Activated CD8-positive, alpha-beta memory T cell treated with anti-CD3 and anti-CD28 coated beads, Interleukin-2, amount 50 U/mL, for 24 hours (primary cell): ENCODE measurements around the gene ACSF2.
"Not testable (repeated sequence)": the region's sequence is repeated elsewhere in the genome, so short reads cannot be mapped to it uniquely, and the experiment has no call there.

Experiments used
- DNase-seq: peaks from one replicate; pipeline ENCODE4 v3.0.0-alpha.2; 2020; ENCODE audit errors: extremely low read depth

Gene ACSF2, protein sequence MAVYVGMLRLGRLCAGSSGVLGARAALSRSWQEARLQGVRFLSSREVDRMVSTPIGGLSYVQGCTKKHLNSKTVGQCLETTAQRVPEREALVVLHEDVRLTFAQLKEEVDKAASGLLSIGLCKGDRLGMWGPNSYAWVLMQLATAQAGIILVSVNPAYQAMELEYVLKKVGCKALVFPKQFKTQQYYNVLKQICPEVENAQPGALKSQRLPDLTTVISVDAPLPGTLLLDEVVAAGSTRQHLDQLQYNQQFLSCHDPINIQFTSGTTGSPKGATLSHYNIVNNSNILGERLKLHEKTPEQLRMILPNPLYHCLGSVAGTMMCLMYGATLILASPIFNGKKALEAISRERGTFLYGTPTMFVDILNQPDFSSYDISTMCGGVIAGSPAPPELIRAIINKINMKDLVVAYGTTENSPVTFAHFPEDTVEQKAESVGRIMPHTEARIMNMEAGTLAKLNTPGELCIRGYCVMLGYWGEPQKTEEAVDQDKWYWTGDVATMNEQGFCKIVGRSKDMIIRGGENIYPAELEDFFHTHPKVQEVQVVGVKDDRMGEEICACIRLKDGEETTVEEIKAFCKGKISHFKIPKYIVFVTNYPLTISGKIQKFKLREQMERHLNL

GRCh38 chr17:50425682-50426471 is at the start of gene ACSF2:
Gene ACSF2 (plus strand): TSS chr17:50426218. CDS start chr17:50426262, 44 bp downstream.
- DNase-seq, result peak; percentile 18

- DNase-seq, result no peak
These were observed 46.5 kb upstream of the ACSF2 start for GRCh38 chr17:50379351-50380132.

GRCh38 chr17:50380369-50381259 is 45.4 kb upstream of the ACSF2 start:
- DNase-seq, result no peak

DNA sequence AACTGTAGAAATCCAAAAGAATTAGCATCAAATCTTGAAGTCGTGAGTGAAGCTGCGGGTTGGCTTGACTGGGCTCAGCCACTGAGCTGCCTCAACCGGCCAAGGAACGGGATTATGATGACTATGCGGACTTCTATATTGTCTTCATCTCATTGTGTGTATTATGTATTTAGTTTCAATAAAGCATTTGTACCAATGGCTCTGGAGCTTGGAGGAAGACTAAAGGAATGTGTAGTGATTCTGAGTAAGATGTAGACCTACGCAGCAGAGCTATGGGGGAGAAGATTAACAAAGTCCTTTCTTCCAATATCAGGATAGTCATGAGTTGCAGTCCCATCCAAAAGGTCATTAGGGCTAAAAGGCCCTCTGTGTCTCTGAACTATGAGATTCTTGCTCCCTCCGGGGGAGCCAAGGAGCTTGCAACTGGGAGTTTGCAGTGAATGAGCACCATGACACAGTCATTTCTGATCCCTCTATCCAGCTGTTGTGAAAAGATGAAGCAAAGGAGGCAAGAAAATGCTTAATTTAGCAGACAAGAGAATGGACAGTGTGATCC is 44.7 kb upstream of the ACSF2 start:
- no peak for DNase-seq

DNA sequence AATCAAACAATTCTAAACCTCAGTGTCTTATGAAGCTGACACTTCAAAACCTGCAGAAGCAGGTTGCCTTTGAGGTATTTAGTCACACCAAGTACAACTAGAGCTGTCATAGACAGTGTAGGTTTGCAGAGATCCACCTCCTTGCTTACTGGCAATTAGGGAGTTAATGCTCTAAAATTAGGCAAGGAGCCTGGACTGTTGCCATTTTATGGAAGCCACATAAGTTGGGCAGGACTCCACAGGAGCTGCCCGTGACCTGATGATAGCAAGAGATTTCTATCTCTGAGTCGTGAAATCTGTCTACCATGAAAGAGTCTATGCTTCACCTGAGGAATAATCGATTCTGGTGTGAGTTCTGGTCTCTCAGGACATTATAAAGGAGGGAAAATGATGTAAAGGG is 44.1 kb upstream of the ACSF2 start:
- no peak for DNase-seq

DNA sequence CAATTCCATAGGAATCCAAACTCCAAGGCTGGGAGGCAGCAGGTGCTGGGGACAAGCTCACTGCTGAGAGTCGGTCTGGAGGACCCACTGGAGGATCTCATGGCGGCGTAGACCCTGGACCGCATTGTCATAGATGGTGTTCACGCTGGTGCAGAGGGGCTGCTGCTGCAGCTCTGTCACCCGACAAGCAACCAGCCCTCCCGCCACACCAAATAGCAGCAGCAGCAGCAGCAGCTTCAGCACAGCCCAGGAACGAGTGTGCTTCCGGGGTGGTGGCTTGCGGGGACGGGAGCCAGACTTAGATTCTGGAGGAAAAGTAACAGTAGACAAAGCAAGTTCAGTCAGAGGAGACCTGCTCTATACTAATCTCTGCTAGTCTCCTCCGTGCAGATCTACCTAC is 43.1 kb upstream of the ACSF2 start:
- DNase-seq, result no peak

GRCh38 chr17:50386510-50386909 is 39.5 kb upstream of the ACSF2 start:
- DNase-seq, result no peak

DNA sequence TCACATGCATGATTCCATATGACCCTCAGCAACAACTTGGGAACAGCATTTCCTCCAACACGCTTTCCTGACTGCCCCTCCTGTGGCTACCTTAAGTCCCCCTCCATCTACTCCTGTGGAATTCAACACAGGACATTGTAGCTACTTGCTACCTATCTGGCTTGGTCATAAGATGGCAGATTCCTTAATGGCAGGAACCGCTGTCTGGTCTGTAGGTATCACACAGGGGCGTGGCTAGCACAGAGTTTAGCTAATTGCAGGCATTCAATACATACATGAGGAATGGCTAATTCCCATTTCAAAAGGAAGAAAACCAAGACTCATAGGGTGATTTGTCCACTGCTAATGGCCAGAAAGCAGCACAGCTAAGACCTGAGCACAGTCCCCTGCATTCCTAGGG is 37.3 kb upstream of the ACSF2 start:
- DNase-seq, result no peak

DNA sequence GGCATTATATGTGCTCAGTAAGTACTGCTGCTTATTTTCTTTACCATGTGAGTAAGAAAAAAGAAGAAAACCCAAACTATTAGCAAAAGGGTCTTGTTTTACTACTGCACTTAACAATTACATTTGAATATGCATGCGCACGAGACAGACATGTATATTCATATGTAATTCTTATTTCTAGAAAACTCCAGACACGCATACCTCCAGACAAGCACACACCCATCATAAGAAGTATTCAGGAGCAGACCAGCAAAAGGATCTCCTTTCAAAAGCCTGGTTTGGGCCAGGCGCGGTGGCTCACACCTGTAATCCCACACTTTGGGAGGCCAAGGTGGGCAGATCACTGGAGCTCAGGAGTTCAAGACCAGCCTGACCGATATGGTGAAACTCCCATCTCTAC is 36.5 kb upstream of the ACSF2 start:
- no peak for DNase-seq

DNA sequence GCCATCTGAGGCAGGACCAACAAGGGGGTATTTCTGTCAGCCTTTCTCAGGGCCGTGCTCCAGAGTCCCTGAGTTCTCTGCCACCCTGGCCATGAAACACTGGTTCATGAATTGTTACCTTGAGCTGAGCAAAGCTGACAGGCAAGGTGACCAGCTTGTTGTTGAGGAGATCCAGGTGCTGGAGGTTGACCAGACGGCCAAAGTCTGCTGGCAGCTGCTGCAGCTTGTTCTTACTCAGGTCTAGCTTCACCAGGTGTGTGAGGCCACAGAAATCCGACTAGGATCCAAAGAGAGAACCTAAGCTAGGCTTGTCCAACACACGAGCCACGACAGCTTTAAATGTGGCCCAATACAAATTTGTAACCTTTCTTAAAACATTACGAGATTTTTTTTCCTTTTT is 33.4 kb upstream of the ACSF2 start:
- no peak for DNase-seq

DNA sequence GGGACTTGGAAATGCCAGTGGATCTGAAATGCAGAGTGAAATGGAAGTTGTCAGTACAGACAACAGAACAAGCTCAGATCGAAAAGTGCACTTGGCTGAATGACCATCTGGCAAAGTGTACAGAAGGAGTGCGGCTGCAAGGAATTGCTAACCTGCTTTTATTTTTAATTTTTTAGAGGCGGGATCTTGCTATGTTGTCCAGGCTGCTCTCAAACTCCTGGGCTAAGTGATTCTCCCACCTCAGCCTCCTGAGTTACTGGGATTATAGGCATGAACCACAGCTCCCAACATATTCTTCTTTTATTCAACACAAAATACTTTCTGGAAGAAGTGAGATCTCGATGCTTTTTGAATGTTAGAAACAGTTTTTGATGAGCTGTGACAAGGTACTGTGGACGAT is 32.3 kb upstream of the ACSF2 start:
- no peak for DNase-seq

- DNase-seq, result no peak
These were observed 31.3 kb upstream of the ACSF2 start for GRCh38 chr17:50394711-50395110.

GRCh38 chr17:50396261-50397110 is 29.5 kb upstream of the ACSF2 start:
- DNase-seq, result no peak

GRCh38 chr17:50397111-50397918 is 28.7 kb upstream of the ACSF2 start, which contains the start of gene LRRC59:
Gene LRRC59 (minus strand): TSS chr17:50397523. CDS start chr17:50397317, 206 bp downstream.
- peak; percentile 79 for DNase-seq

- DNase-seq, result no peak
These were observed 28.1 kb upstream of the ACSF2 start for GRCh38 chr17:50397919-50398285.

- not testable (repeated sequence) for DNase-seq
These were observed 27.3 kb upstream of the ACSF2 start for GRCh38 chr17:50398672-50399071.

DNA sequence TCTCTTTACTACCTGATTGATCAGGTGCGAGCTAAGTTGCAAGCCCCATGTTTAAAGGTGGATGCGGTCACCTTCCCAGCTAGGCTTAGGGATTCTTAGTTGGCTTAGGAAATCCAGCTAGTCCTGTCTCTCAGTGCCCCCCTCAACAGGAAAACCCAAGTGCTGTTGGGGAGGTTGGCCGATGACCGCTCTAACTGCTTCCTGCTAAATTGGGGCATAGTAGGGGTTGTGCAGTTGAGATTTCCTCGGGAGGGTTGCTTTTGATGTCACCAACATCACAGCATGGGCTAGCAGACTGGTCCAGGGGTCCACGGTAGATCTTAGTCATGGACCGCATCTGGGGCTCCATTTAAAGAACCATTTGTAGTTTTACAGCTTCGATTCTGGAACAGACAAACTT is 26.4 kb upstream of the ACSF2 start:
- DNase-seq, result not testable (repeated sequence)

GRCh38 chr17:50405351-50405750 is 20.7 kb upstream of the ACSF2 start:
- DNase-seq, result not testable (repeated sequence)

DNA sequence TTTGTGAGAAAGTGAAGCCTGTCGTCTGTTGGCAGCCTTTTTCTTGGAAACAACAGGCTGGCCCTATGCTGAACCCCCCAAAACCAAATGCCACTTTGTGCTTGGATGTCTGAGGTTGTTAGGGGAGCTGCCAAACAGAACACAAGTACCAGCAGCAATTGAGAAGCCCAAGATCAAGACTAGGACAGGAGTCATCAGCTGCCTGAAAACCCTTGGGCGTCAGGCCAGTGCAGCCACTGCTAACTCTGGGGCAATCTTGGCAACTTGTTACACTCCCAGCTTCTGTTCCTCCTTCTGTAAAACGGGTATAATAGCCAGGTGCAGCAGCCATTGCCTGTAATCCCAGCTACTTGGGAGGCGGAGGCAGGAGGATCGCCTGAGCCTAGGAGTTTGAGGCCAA is 19.4 kb upstream of the ACSF2 start:
- DNase-seq, result no peak
